HG02571 (cell line): ENCODE data around the gene LRRC63.
A peak's percentile ranks its signal among the peaks of the same experiment; 100 is the strongest.
"Not testable (repeated sequence)": the region's sequence is repeated elsewhere in the genome, so short reads cannot be mapped to it uniquely, and the experiment has no call there.

Experiments used
- ATAC-seq: cut with Tn5 transposase; IDR thresholded peaks from one replicate; pipeline ENCODE4 v1.9.1; 2021; ENCODE audit warnings: mild to moderate bottlenecking, moderate library complexity; ENCODE audit not compliant: unreplicated experiment

The LRRC63 gene

GRCh38 chr13:46211483-46212351 is at the start of gene LRRC63:
LRRC63 (plus strand) TSS chr13:46211928; CDS start chr13:46213035, 1,107 bp downstream.
- ATAC-seq, result peak; percentile 97

GRCh38 chr13:46162741-46163140 is 49.0 kb upstream of the LRRC63 start:
- not testable (repeated sequence) for ATAC-seq

- ATAC-seq, result no peak
Measured at GRCh38 chr13:46164661-46165060, 47.1 kb upstream of the LRRC63 start.

GRCh38 chr13:46165485-46166223 is 46.1 kb upstream of the LRRC63 start:
- peak; percentile 40 for ATAC-seq

- ATAC-seq, result no peak
Measured at GRCh38 chr13:46166224-46166584, 45.5 kb upstream of the LRRC63 start.

- ATAC-seq, result no peak
Measured at GRCh38 chr13:46166947-46167610, 44.6 kb upstream of the LRRC63 start.

- ATAC-seq, result peak; percentile 34
Measured at GRCh38 chr13:46168341-46168740, 43.4 kb upstream of the LRRC63 start.

GRCh38 chr13:46168783-46169182 is 42.9 kb upstream of the LRRC63 start:
- no peak for ATAC-seq

- ATAC-seq, result no peak
Measured at GRCh38 chr13:46169758-46170157, 42.0 kb upstream of the LRRC63 start.

GRCh38 chr13:46170268-46170667 is 41.5 kb upstream of the LRRC63 start:
- ATAC-seq, result no peak

GRCh38 chr13:46170687-46171086 is 41.0 kb upstream of the LRRC63 start:
- ATAC-seq, result no peak

- ATAC-seq, result no peak
Measured at GRCh38 chr13:46171217-46171616, 40.5 kb upstream of the LRRC63 start.

GRCh38 chr13:46171739-46172138 is 40.0 kb upstream of the LRRC63 start:
- ATAC-seq, result no peak

GRCh38 chr13:46172531-46172991 is 39.2 kb upstream of the LRRC63 start:
- no peak for ATAC-seq

GRCh38 chr13:46173656-46174055 is 38.1 kb upstream of the LRRC63 start:
- no peak for ATAC-seq

GRCh38 chr13:46176756-46177155 is 35.0 kb upstream of the LRRC63 start:
- peak; percentile 39 for ATAC-seq

- no peak for ATAC-seq
Measured at GRCh38 chr13:46178143-46178542, 33.6 kb upstream of the LRRC63 start.

GRCh38 chr13:46178821-46179220 is 32.9 kb upstream of the LRRC63 start:
- no peak for ATAC-seq

- no peak for ATAC-seq
Measured at GRCh38 chr13:46179491-46179908, 32.2 kb upstream of the LRRC63 start.

- ATAC-seq, result no peak
Measured at GRCh38 chr13:46179969-46180763, 31.6 kb upstream of the LRRC63 start.
